Left ventricle myocardium superior (tissue), 1 donor: ENCODE measurements around the gene SWAP70. TPM values are rescaled to one million over a fixed set of nuclear protein-coding genes. Genes with fewer than 3 reads are reported as not detected.

Source experiments
- ATAC-seq: fragments of 200-7000 bp; cut with Tn5 transposase; one replicate; pipeline ENCODE4 v1.9.1; 2020; ENCODE audit warnings: mild to moderate bottlenecking, moderate library complexity
- DNase-seq: peaks from one replicate; pipeline ENCODE4 v3.0.0-alpha.2; 2020
- intact Hi-C: fragments of 100-400 bp; cut with micrococcal nuclease; formaldehyde crosslinking; loops from one replicate; pipeline ENCODE4 v1.11.0; 2022
- total RNA-seq: library from RNA; stranded (reverse); fragmentation: NEBNext Ultra II Directional; extraction: Animal tissue kit (Norgen Biotek cat#: 25700); gene quantifications from one replicate; pipeline ENCODE4 v1.2.1, GENCODE V29; 2021
- donor health status: DM: no; HTN: yes; CAD: no; lungs with severe emphysema.

Gene SWAP70
- total RNA-seq, 1 donor from 2014 or later: 25.0 TPM

DNA sequence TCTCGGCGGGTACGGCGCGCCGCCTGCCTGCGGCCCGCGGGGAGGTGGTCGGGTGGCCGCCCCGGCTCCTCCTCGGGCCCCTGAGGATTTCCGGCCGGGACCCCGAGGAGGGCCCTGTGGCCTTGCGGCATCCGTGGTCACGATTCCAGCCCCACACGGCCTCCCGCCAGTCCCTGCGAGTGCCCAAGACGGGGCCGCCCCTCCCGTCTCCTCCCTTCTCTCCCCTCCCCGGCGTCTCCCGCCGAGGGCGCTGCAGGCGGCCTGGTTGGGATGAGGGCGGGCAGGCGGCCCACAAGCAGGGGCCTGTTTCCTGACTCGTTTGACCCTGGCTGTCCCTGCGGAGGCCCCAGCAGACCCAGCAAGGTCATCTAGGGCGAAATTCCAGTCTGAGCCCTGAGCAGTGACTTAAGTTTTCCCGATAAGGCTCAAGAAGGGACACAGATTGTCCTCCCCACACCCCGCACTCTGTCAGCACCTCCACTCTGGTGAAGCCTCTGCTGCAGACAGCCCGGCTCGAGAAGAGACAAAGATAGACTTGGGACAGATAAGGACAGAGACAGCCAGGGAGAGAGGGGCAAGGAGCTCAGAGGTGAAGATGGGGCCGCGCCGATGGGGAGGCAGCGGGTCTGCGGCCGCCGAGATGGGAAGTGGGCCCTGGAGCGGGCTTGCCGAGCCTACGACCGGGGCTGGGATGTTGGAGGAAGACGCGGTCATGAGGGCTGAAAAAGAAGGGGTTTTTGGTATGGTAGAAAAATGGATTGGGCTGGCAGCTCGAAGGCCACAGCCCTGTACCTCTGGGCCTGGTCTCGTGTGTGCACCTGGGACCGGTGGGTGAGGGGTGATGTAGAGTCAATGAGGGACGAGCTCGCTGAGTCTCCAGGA lies 95.0 kb downstream of the SWAP70 start:
- peak; percentile 81 for ATAC-seq
- intact Hi-C loops: loop anchor here (5.0 to 10.0 kb wide), 2 partner anchors 213 to 566 kb away; no protein-coding TSS in a partner anchor
- DNase-seq: peak; percentile 93

DNA sequence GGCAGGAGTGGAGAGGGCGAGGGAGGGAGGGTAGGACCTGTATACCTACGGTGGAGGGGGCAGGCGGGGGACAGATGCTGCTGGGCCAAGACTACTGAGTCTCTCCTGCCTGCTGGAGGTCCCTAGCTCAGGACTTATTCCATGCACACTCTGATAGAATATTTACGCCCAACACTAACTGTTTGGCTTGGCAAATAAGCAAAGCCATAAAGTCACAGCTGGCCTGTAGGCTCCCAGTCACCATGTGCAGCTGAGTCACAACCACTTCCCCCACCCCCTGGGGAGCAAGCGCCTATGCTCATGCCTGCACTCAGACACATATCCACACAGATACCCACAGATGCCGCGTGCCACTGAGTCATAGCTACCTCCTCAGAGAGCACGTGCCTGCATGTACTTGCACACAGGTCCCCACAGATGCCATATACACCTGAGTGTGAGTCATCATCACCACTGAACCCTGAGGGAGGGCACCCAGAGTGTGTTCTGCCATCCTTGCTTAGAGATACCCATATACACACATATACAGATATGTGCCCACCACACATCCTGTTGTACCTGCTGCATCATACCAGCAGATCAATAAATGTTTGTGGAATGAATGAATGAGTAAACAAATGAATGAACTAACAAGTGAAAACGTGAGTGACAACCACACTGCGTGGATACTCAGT lies 95.8 kb downstream of the SWAP70 start:
- peak; percentile 85 for DNase-seq
- intact Hi-C loops: loop anchor here (5.0 to 10.0 kb wide), 2 partner anchors 213 to 565 kb away; no protein-coding TSS in a partner anchor
- ATAC-seq: peak; percentile 69

DNA sequence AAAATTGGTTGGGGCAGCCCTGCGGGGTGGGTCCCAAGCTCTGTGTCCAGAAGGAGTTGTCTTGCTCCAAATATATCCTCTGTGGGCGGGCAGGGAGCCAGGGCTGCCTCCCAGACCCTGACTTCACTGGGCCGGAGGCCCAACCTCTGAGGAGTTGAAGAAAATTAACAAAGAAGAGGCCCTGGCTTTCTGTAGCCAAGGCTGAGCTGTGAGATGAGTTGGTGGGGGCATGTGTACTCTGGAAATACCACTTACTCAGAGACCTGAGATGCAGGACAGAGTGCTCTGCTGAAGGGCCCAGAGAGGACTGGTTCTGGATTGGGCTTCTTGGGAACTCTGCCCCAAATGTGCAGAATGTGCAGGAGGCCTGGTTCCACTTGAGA lies 96.3 kb downstream of the SWAP70 start:
- ATAC-seq (peak; percentile 63), DNase-seq (peak; percentile 96)
- intact Hi-C loops: no loop called here

DNA sequence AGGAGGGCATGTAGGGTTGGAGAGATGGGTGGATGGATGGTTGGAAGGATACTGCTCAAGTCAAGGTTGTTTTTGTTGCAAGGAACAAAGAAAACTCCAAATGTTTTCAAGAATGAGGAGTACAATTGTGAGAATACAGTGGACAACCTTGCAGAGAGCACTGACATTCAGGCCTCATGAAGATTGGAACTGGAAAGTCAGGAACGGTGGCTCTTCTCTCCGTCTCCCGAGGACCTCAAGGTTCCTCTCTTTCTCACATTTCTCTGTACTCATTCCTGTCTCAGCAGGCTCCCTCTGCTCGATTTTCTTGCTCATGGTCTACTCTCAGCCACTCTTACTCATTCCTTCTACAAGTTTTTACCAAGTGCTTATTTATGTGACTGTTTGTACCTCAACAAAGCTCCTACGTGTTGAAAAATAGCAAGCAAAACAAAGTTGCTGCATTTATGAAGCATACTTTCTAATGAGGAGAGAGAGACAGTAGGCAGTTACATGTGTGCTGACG lies 97.6 kb downstream of the SWAP70 start:
- ATAC-seq (no peak), DNase-seq (no peak)
- intact Hi-C loops: no loop called here

DNA sequence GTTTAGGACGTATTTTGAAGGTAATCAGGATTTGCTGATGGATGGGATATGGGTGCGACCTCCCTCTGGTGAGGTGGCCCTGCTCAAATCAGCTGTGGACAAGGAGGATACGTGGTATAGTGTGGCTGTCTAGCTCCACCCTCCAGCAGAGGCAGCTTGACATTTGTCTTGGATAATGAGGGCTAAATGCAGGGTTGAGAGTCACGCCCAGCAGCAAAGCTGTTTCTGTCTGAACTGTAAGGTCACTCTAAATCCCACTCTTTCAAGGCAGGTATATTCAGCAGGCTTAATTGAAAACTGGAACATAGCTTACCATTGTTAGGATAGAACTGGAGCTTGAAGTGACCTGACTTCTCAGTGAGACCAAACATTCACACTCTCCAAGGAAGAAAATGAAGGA lies 98.7 kb downstream of the SWAP70 start:
- ATAC-seq (no peak), DNase-seq (no peak)
- intact Hi-C loops: no loop called here

DNA sequence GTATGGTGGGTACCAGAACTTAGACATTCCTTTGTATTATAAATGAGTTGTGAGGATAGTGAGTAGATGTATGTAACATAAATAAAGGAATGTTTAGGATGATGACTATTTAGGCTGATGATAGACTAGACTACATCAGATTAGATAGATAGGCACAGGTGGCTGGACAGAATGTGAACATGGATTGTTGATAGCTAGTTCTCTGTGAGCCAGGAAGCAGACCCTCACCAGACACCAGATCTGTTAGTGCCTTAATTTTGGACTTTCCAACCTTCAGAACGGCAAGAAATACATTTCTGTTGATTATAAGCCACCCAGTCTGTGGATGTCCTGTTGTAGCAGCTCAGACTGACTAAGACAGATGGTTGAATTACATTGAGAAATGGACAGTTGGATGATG lies 99.4 kb downstream of the SWAP70 start:
- ATAC-seq: no peak
- intact Hi-C loops: no loop called here
- no peak for DNase-seq

DNA sequence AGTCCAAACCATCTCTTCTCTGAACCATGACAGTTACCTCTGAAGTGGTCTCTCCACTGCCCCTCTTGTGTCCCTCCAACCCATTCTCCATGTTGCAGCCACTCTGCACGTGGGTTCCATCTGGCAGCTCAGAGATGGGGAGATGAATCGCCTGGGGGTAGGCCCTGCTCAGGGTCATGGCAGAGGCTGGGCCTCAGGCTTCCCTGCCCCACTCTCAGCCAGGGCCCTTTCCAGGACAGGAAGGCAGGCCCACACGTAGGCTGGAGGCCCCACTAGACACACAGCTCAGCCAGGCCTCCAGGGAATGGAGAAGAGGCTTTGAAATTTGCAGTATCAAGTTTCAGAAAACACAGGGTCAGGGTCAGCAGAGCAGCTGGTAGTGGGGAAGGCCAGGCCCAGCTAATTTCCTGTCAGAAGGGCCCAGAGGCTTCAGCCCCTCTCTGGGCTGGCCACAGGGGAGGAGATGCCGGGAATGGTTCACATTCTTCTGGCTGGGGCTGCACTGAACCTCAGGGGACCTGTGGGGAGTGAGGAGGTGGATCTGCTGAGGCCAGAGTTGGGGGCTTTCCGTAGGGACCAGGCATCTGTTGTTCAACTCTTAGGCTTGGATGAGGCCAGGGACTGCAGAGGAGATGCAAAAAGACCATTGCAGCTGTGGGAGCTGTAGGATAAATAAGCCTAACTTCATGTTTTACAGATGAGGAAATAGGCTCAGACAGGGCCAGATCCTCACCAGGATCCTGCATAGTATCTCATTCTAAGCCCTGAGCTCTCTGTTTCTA lies 101.6 kb downstream of the SWAP70 start:
- DNase-seq: peak; percentile 77
- peak; percentile 88 for ATAC-seq
- intact Hi-C loops: no loop called here

DNA sequence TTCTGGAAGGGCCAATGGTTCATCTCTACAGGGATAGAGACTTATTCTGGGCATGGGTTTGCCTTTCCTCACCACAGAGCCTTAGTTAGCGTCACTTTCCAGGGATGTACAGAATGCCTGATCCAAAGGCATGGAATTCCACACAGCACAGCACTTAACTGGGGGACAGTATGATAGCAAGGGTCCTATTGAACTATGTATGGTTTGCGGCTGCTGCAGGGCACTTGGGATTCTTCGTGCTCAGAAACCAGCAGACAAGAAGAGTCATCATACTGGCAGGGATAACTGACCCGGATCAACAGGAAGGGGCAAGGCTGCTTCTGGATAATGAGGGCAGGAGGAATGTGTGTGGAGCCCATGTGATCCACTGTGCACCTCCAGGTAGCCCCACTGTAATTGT lies 105.7 kb downstream of the SWAP70 start:
- ATAC-seq (no peak), DNase-seq (no peak)
- intact Hi-C loops: no loop called here

DNA sequence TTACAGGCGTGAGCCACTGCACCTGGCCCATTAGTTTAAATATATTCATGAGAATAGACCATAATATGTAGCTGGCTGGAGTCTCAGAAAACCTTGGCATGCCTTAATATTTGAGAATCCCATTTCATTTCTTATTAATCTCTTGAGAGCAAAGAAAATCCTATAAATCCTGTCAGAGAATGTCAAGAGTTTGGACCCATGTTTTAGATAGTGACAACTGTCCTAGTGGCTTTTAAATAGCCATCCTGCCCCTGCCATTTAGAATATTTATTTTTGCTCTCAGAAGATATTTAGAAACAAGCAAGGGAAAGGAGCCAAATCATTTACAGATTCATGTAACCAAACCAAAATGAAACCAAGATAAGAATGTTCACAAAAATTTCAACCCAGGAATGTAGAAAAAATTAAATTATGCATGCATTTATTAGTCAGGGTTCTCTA lies 107.2 kb downstream of the SWAP70 start:
- DNase-seq (no peak), ATAC-seq (no peak)
- intact Hi-C loops: no loop called here

DNA sequence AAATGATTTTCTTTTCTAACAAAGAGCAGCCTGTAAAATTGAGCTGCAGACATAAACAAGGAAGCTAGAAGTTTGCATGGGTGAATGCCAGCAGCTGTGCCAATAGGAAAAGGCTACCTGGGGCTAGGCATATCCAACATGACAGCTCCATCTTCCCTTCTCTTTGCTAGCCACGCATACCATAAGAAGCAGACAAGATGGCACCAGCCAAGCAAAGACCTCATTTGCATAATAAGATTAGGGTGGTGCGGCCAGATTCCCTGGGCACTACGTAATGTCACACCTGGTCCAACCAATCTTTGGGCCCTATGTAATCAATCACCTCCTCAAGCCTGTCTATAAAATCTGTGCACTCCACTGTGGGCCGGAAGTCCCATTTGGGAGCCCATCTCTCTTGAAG lies 108.3 kb downstream of the SWAP70 start:
- intact Hi-C loops: no loop called here
- DNase-seq (no peak), ATAC-seq (no peak)

DNA sequence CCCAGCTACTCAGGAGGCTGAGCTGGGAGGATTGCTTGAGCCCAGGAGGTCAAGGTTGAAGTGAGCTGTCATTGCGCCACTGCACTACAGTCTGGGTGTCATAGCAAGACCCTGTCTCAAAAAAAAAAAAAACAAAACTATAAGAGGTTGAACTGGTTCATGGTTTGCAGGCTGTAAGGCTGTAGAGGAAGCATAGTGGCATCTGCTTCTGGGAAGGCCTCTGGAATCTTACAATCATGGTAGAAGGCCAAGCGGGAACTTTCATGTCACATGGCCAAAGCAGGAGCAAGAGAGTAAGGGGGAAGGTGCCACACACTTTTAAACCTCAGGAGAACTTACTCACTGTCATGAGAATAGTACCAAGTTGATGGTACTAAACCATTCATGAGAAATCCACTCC lies 109.6 kb downstream of the SWAP70 start:
- DNase-seq (no peak), ATAC-seq (no peak)
- intact Hi-C loops: no loop called here

DNA sequence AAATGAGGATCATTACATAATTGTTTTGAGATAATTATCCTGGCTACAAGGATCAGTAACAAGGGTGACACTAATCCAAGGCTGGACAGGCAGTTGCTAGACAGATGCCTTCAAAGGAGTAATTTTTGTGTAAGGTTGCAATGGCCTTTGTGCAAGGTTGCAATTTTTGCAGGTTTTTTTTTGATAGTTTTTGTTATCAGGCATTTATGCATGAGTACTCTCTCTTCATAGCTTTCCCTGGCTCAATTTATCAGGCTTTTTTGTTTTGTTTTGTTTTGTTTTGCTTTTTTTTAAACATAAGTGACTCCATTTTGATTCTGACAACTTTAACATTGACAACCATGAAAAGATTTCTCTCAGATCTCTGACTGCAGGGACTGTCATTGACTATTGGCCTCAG lies 110.2 kb downstream of the SWAP70 start:
- no peak for ATAC-seq
- intact Hi-C loops: no loop called here

DNA sequence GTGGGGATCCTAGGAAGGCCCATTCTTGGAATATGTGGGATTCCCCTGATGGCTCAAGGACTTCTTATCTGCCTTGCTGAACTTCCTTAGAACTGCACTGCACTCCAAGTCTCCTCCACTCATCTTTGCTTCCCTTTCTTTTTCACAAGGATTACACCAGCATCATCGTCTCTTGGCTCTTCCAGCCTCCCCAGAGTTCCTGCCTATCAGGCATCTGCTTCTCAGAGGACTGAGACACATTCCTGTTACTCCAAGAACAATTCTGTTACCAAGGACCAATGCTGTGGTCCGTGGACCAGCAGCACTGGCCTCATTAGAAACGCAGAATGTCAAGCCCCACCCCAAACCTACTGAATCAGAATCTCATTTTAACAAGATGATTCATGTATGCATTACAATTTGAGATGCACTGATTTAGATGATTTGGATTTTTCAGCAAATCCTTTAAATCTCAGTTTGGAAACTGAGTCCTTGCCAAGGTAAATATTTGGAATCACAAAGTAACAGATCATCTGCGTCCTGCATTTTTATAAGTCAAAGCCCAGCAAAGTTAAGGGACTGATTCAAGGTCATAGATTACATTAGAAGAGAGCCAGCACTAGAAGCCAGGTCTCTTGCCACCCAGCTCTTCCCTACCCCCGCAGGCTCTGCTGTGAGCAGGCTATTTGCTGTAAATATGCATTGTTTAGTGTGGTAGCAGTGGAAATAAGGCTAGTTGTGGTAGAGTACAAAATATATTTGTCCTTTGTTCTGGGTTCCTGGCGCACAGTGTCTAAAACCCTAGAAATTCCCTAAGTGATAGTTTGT lies 110.9 kb downstream of the SWAP70 start:
- intact Hi-C loops: no loop called here
- DNase-seq (no peak), ATAC-seq (peak; percentile 75)

More for the DNA sequence above, 110.2 kb downstream of the SWAP70 start:
- no peak for DNase-seq

DNA sequence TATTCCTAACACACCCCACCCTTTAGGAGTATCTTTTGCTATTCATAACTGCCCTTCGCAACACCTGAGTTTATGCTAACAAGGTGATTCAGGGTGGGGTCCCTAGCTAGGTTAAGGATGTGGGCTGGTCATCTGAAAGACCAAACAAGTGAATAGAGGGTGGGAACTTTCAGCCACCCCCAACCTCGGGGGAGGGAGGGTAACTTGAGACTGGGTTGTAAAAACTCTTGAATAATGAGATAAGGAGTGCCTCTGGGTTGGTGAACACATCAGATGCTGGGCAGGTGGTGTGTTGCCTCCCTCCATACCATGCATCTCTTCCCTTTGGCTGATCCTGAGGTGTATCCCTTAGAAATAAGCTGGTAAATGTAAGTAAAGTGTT lies 111.5 kb downstream of the SWAP70 start:
- DNase-seq (no peak), ATAC-seq (no peak)
- intact Hi-C loops: no loop called here

DNA sequence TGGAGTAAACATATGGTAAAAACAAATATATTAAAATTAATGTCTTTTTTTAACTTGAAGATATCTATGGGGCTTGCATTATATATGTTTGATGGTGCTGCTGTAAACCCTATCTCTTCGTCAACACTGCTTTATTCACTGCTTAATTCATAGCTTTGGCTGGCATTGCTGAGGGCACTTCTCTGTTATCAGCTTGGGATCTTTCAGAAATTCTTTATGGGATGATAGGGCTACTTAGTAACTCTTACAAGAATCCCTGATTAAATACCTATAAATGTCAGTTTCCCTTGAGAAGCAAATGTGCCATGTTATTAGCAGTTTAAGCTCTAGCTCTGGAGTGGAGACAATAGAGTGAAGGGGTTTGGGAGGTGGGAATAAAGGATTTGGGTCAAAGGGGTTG lies 112.3 kb downstream of the SWAP70 start:
- intact Hi-C loops: no loop called here
- DNase-seq: no peak
- ATAC-seq: no peak

DNA sequence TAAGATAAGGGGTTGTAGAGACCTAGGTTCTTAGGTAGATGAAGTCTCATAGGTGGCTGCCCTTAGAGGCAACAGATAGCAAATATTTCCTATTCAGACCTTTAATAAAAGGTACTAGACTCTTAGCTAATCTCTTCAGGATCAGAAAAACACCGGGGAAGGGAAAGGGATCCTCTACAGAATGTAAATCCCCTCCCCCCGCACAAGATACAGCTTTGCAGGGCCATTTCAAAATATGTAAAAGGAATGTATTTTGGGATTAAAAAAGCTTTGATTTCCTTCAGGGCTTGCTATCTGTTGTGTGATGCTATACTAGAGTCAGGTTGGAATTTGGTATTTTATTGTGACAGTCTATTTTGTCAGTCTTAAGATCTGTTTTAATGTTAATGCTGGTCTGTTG lies 113.2 kb downstream of the SWAP70 start:
- ATAC-seq: no peak
- intact Hi-C loops: no loop called here
- no peak for DNase-seq

DNA sequence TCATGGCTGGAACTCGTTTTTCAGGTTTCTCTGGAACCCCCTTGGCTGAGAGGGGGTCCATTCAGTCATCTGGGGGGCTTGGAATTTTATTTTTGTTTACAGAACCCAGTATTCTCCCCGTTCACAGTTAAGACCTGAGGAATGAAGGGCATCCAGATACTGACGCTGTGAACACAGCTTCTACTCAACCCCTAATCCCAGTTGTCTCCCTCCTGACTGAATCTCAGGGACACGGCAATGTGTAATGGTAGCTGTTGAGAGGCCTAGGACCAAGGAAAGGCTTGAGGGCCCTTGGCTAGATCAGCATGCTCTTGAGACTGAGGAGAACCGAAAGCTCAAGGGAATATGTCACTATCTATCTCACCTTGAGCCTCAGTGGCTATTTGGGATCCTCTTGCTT lies 113.6 kb downstream of the SWAP70 start:
- ATAC-seq (no peak), DNase-seq (no peak)
- intact Hi-C loops: no loop called here

DNA sequence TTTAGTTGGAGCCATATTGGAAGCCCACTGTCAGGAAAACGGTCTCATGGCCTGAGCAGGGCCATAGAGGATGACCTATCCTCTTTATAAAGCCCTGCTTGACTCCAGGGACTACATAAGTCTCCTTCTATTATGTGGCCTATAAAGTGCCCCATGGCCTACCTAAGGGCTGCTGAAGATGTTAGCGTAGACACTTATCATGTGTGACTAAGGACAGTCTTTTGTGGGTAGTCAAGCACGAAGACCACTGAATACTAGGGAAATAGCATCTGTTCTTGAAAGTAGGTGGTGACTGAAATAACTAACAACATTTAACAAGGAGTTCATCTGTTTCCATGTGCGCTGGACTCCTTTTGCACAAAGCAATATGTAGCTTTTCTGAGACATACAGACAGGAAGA lies 117.1 kb downstream of the SWAP70 start:
- no peak for DNase-seq
- intact Hi-C loops: no loop called here
- no peak for ATAC-seq

DNA sequence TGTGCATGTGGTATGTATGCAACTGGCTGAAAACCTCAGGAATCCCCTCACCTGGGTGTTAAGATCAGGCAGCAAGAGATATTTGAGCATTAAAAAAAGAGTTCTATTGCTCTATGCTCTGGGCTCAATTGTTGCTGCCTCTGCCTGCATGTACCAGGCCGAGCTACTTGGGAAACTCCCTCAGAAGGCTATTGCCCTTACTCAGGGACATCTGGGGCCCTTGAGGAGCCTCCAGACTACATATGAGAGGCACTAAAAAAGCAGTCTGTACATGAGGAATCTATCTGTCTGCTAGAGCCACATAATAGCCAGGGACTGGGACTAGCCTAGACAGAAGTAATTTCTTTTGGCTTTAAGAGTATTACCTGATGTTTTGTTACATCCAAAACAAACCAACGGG lies 120.1 kb downstream of the SWAP70 start:
- no peak for ATAC-seq
- DNase-seq: no peak
- intact Hi-C loops: no loop called here
